Midbrain (tissue), 1 donor: Measurements from ENCODE around the gene SEPTIN10.
A peak's percentile ranks its signal among the peaks of the same experiment; 100 is the strongest.
"Not testable (repeated sequence)": the region's sequence is repeated elsewhere in the genome, so short reads cannot be mapped to it uniquely, and the experiment has no call there.

Source experiments
- DNase-seq: peaks from one replicate; lab custom pipeline; 2025; lab: John Stamatoyannopoulos, UW

The SEPTIN10 gene

GRCh38 chr2:109613922-109614714 lies at the start of gene SEPTIN10, which contains the start of gene SOWAHC:
SEPTIN10 (minus strand) TSS chr2:109613966; CDS start chr2:109613827, 139 bp downstream.
SOWAHC (plus strand) TSS chr2:109614364; CDS start chr2:109614490, 126 bp downstream.
- peak; percentile 93 for DNase-seq

DNA sequence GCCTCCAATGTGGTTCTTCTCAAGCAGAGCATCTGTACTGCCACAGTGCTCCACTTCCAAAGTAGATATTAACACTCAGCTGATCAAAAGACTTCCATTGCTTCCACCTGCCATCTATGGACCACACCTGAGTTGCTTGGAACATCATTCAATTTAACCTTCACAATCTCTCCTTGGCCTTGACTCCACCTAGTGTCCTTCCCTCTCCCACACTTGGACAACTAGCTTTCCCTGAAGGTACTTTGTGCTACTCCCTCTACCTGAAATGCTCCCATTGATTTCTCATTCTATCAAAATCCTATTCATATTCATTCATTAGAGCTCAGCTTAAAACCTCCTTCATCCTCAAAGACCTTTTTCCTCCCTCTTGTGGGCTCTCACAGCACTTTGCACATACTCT lies 49.1 kb upstream of the SEPTIN10 start:
- no peak for DNase-seq

GRCh38 chr2:109660046-109660860 lies 46.5 kb upstream of the SEPTIN10 start:
- no peak for DNase-seq

- DNase-seq, result no peak
Observed at GRCh38 chr2:109659396-109660045, 45.8 kb upstream of the SEPTIN10 start.

GRCh38 chr2:109655287-109655686 lies 41.5 kb upstream of the SEPTIN10 start:
- DNase-seq, result no peak

- DNase-seq, result no peak
Observed at GRCh38 chr2:109654326-109655050, 40.7 kb upstream of the SEPTIN10 start.

DNA sequence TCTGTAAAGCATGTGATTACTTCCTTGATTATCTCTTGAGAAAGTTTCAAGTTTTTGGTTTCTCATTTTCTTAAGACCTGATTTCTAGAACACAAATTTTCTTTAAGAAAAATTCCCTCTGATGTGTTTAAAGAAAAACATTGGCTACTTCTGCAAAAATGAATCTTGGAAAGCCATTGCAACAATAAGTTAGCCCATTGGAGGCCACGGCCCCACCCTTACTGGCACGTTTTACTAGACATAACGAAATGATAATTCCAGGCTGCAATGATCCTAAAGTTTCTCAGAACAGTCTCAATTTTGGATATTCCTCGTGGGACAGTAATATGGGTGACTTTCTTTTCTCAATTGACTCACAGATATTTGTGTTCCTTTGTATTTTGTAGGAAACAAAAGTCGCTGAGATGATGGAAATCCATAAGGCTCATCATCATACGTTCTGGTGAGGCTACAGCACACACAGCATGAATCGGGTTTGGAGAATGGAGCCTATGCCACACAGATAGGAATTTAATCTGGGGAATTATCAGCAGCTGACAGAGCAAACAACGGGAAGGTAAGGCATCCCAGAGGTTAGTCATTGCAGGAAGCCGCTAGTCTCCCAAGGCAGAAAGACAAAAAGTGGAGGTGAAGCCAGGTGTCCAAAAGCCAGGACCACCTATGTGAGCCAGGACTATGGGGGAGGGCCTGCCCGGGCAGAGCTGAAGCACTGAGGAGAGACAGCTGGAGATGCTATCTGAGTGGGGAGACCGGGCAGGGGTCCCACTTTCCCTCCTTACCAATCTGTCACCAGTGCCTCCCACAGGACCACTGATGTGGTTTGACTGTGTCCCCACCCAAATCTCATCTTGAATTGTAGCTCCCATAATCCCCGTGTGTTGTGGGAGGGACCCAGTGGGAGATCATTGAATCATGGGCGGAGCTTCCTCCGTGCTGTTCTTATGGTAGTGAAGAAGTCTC lies 36.2 kb upstream of the SEPTIN10 start:
- DNase-seq, result no peak

DNA sequence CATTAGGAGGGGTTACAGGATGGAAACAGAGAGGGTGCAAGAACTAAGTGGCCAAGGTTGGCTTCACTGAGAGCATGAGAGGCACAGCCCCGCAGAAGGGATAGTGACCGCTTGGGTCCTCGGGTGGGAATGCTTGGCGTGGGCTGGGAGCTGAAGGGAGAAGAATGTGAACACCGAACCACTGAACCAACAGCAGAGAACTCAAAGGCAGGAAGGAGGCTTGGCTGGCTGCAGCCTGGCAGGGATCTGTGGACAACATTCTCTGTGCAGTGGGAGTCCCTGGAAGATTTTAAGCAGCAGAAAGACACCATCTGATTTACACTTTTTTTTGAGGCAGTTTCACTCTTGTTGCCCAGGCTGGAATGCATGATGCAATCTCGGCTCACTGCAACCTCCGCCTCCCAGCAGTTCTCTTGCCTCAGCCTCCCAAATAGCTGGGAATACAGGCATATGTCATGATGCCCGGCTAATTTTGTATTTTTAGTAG lies 34.3 kb upstream of the SEPTIN10 start:
- no peak for DNase-seq

DNA sequence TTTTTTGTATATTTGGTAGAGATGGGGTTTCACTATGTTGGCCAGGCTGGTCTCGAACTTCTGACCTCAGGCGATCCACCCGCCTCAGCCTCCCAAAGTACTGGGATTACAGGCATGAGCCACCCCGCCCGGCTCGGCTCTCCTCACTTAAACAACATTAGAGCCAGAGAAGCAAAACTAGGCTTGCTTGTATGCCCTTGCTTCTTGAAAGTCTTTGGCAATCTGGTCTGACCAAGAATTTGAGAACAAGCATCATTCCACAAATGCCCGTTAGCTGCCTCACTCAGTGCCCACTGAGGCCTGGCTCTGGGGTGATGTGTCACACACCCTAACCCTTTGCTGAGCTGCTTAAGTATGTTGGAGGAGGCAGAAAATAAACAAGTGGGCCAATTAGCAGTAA lies 33.9 kb upstream of the SEPTIN10 start:
- DNase-seq, result no peak

GRCh38 chr2:109646961-109647360 lies 33.2 kb upstream of the SEPTIN10 start:
- DNase-seq, result no peak

DNA sequence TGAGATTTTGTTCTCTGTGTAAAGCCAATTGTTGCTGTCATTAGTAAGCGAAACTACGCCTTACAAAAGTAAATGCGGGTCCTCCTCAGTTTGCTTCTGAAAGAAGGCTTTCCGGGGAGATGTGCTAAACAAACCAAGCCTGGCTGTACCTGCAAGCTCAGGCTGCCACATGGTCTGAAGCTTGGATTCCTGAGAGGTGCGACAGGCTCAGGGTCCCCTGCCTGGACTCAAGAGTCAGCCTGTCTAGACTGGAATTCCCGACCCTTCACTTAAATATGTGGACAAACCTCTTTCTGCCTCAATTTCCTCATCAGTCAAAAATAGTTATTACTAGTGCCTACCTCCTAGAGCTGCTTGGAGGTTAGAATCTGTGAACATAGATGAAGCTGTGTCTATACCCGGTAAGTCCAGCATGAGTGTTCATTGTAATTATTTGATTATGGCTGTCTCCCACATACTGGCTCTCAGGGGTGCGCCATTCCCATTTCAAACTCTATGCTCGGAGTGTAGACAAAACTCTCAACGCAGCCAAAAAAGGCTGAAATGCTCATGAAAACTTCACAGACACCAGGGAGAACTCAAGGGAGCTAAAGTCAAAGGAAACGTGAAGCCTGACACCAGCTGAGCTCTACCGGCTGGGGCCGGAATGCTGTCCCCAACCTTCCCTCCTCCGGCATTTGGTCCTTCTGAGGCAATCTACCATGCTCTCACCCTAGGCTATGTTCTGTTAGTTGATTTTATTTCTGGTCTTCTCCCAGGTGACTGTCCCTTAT lies 31.8 kb upstream of the SEPTIN10 start:
- DNase-seq, result no peak

DNA sequence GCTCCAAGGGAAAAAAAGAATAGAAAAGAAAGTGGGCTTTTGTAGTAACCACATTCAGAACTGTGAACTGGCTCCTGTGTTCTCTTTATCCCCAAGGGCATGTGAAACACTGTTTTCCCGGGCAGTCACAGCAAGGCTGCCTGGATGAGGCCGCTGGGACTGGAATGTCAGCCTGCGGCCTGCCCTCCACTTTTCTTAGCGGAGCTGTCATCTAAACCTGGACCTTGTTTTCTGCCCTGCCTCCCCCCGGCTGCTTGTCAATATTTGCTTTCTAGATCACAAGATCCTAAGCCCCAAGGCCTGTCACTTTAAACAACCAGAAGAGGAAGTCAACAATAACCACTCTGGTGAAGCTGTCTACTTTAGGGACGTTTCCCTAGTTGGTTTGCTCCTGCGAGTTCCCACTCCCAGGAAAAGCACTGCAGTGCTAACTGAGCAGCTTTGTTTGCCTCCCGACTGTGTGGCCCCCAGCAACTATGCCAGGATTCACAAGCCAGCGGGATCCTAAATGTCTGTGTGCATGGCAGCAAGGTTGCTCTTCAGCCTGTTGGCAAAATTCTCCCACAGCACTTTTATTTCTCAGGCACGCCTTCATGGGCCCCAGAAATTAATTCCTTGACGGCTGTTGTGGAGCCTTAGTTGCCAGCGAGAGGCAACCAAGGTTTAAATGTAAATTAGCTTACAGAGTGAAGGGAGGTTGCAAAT lies 31.0 kb upstream of the SEPTIN10 start:
- peak; percentile 46 for DNase-seq

DNA sequence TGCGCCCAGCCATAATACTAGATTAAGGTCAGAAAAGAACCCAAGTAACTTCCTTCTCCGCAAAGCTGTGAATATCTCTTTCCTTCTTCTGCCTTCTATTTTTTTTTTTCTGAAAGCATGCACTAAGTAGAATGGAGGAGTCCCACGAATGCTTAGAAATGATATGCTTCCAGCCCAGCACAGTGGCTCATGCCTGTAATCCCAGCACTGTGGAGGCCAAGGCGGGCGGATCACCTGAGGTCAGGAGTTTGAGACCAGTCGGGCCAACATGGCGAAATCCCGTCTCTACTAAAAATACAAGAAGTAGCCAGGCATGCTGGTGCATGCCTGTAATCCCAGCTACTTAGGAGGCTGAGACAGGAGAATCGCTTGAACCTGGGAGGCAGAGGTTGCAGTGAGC lies 26.2 kb upstream of the SEPTIN10 start:
- DNase-seq, result not testable (repeated sequence)

GRCh38 chr2:109638795-109639194 lies 25.0 kb upstream of the SEPTIN10 start:
- DNase-seq, result no peak

DNA sequence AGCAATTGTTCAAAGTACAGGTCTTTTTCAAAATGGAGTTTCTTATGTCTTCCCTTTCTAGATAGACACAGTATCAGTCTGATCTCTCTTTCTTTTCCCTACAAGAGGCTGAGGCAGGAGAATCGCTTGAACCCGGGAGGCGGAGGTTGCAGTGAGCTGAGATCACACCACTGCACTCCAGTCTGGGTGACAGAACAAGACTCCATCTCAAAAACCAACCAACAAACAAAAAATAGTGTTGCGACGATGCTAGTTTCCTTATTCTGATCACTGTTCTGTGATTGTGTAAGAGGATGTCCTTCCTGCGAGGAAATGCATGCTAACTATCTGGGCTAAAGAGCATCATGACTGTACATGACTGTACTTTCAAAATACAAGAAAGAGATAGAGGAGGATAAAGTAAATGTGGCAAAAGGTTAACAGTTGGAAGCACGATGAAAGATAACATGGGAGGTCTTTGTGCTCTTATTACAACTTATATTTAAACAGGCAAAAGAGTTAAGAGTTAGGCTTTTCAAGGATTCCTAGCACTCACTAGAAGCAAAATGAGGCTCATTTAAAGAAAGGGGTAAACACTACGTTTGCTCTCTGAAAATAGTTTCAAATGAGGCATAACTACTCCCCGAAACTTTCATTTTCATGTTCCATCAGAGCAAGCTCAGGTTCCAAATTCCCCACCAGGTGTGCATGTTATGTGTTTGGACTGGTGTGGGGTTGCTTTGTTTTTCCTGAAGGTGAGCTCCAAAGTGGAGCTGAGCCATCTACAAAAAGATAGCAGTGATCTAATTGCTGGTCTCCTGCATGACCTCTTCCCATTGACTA lies 24.2 kb upstream of the SEPTIN10 start:
- no peak for DNase-seq

DNA sequence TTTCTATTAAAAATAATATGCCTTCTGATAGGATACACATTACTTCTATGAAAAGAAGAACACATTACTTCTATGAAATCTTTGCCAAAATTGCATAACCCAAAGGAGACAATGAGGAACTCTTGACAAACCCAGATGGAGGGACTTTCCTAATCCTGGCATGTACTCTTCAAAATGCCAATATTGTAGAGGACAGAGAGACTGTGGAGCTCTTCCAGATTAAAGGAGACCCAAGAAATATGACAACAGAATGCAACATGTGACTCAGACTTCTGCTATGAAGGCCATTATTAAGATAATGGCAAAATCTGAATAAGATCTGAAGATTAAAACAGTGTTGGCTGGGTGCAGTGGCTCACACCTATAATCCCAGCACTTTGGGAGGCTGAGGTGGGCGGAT lies 22.6 kb upstream of the SEPTIN10 start:
- no peak for DNase-seq

- no peak for DNase-seq
Observed at GRCh38 chr2:109635426-109636304, 21.9 kb upstream of the SEPTIN10 start.
